Neural progenitor cell (in vitro differentiated cells): ENCODE data around the gene OR51L1.

Experiments used
- EZH2 ChIP-seq: fragments of 200-600 bp; sonication (generic); IDR thresholded peaks from 2 replicates; pipeline ENCODE4 v1.6.1; 2017; ENCODE audit warnings: antibody characterized with exemption, mild to moderate bottlenecking, moderate library complexity
- EZH2phosphoT487 ChIP-seq: fragments of 200-600 bp; sonication (generic); IDR thresholded peaks from 2 replicates; pipeline ENCODE4 v1.6.1; 2017; ENCODE audit warnings: antibody characterized with exemption
- TF ChIP-seq, protein P1 (sequence below): fragments of 200-600 bp; sonication (generic); IDR thresholded peaks from 2 replicates; pipeline ENCODE4 v1.5.1; 2017; ENCODE audit warnings: antibody characterized with exemption, mild to moderate bottlenecking

DNA sequence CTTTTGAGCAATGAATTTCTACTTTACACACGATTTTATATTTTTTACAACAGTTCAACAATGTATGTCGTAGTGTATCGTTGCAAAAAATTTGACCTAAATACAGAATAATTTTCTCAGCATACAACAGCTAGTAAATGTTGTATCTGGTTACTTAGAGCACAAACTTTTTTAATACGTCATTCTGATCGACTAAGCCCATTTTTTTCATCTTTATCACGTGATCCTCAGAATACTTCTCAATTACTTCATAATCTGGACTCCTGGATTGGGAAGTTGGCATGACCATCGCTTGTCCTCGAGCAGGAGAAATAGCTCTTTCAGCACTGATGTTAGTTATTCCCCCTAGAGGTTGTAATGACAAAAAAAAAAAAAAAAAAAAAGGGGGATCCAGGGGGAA lies 16.6 kb downstream of the OR51L1 start:
- TF ChIP-seq, protein P1, sequence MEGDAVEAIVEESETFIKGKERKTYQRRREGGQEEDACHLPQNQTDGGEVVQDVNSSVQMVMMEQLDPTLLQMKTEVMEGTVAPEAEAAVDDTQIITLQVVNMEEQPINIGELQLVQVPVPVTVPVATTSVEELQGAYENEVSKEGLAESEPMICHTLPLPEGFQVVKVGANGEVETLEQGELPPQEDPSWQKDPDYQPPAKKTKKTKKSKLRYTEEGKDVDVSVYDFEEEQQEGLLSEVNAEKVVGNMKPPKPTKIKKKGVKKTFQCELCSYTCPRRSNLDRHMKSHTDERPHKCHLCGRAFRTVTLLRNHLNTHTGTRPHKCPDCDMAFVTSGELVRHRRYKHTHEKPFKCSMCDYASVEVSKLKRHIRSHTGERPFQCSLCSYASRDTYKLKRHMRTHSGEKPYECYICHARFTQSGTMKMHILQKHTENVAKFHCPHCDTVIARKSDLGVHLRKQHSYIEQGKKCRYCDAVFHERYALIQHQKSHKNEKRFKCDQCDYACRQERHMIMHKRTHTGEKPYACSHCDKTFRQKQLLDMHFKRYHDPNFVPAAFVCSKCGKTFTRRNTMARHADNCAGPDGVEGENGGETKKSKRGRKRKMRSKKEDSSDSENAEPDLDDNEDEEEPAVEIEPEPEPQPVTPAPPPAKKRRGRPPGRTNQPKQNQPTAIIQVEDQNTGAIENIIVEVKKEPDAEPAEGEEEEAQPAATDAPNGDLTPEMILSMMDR = no peak
- TF ChIP-seq EZH2 (no peak), EZH2phosphoT487 (no peak)
